HG02763 (cell line): ENCODE measurements around the gene FOXP1.

Experiments
- ATAC-seq: cut with Tn5 transposase; IDR thresholded peaks from one replicate; pipeline ENCODE4 v1.9.1; 2021; ENCODE audit warnings: mild to moderate bottlenecking, moderate library complexity; ENCODE audit not compliant: unreplicated experiment

The FOXP1 gene

DNA sequence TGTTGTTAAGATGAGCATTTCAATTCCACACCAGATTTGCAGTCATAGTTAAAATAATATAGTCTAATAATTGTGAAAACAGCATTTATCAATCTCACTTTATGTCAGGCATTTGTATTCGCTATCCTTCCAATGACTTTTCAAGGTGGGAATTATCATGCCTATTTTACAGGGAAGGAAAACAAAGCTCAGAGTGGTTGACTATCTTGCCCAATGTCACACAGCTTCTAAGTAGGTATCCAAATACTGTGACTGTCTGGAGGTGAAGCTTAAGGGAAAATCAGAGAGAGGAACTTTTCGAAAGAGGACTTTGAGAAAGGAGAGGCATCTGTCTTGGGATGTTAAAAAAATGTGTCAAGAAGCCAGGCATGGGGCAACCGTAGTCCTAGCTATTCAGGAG, 443.1 kb downstream of the FOXP1 start:
- no peak for ATAC-seq

DNA sequence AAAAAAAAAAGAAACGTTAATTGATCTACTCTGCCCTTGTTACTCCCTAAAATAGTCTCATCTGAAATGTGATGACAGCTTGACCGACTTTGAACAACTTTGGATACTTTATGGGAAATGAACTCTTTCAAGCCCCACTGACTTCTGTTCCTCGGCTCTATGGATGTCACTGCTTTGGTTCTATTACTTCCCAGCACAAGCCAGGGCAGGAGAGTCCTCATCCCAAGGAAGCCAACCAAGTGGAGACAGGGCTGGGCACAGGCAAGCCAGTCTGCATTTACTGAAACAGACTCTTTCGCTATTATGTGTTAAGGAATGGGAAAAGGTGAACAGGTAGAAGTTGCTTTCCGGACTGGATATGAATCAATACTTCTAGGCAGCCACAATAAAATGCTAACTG, 444.0 kb downstream of the FOXP1 start:
- ATAC-seq = no peak

- no peak for ATAC-seq
These were observed 445.1 kb downstream of the FOXP1 start for GRCh38 chr3:71138410-71138809.

GRCh38 chr3:71136276-71136675, 447.3 kb downstream of the FOXP1 start:
- ATAC-seq = no peak

GRCh38 chr3:71135373-71136088, 448.0 kb downstream of the FOXP1 start:
- no peak for ATAC-seq

DNA sequence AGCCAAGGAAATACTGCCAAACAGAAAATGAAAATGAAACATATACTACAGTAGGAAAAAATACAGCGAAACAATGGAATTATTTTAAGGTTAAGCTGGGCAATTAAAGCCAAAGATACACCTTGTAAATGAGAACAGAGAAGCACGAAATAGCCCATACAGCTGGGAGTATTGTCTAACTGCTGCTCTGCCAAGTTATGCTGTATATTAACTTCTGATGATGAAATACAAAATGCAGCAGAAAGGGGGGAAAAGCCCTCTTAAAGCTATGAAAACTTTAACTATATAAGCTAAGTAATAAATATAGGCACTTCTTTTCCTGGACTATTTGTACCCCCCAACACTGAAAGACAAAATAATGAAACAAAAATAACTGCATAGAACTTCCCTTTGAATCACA, 449.0 kb downstream of the FOXP1 start:
- no peak for ATAC-seq

DNA sequence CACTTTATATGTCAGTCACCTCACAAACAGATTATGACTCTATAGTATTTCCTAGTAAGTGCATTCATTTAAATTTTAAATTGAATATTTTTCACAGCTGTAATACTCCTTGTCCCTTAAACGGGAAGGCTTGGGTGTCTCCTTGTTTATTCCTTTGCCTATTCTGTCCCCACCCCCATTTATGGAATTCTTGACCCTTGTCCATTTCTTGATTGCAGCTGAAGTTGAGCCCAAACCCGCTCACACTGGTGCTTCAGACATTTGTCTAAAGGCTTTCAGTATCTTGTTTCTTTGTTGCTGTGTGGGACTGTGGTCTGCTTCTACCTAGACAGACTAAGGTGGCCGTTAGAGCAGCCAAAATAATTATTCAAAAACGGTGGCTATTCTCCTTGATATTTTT, 449.7 kb downstream of the FOXP1 start:
- ATAC-seq = no peak

- ATAC-seq = no peak
These were observed 450.4 kb downstream of the FOXP1 start for GRCh38 chr3:71132995-71133730.

GRCh38 chr3:71131375-71132314, 451.9 kb downstream of the FOXP1 start:
- no peak for ATAC-seq

DNA sequence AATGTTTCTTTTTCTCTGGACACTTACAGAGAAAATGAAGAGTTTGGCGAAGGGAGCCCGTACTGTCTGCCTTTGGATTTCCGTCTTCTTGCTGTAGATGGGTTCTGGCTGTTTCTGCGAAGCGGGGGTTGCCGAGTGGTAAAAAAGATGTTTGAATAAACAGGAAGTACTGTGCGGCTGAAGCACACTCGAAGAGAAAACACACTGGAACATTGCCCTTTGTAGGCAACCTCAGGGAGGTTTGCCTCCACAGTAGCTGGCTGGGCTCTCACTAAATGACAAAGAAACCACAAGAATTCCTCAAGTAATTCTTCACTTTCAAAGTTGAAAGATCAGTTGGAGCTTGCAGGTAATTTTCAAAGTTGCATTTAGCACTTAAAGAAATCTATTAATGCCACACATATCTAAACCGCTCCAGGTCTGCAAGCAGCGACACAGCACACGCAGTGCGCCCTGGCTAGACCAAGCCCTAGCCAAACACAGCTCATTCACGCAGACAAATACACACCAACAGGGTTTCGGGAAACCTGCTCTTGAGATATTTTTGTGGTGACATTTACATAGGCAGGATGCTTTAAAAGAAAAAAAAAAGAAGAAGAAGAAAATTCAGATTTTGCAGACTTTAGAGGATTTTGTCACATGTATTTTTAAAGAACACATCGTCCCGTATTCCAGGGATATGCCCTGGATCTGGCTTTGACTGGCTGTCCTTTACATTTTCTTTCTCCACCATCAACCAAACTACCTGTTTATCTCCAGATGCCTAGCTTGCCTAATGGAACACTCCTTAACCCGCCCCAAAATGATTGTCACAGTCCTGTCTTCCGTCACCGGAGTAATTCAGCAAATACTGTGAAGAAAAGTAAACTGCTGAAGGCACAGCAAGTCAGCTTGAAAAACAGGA, 452.8 kb downstream of the FOXP1 start:
- ATAC-seq = peak; percentile 78

DNA sequence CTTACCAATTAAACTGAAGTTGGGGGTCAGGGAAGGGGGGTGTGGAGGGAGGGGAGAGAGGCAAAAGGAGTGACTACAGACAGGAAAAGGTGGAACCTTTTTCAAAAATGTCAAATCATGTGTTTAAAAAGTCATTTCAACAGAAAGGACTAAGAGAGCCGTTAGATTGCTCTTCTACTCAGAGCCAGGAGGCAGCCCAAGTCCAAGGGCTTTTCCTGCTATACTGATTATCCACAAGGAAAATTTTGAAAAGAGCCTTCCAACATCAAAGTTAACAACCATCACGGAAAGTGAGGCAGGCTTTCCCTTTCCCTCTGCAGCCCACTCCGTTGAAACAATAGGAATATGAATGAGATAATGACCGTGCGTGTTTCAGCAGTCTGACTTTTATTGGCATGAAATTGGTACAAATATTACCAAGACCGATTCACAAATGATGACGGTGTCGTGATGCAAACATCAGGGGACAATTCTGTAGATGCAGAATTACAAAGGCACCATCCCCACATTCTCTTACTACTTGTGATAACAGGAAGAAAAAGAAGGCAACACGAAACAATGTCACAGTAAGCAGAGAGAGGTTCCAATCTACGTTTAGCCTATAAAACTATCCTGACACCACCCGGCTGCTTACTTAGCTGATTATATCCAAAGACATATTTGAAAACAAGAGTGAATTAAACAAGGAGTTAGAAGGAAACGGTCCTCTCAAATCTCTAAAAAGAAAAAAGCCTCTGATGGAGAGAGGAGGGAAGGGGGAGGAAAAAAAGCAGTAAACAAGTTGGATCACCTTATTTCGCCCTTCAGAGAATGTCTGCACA, 453.7 kb downstream of the FOXP1 start:
- ATAC-seq = peak; percentile 8

DNA sequence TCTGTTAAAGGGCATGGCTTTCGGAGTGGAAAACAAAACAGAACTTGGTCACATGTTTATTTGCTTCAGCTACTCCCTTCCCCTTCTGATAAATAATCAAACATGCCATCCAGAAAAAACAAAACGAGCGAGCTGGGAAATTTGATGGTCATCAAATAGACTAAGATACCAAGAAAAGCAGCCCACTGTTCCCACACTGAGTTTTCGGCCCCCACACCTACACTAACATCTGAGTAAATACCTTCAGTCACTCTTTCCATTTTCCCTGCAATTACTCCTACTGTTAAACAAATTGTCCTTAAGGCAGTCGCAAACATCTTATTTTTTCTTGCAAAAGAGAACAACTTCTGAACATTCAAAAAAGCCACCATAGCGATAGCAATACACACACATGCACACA, 454.6 kb downstream of the FOXP1 start:
- ATAC-seq = no peak

DNA sequence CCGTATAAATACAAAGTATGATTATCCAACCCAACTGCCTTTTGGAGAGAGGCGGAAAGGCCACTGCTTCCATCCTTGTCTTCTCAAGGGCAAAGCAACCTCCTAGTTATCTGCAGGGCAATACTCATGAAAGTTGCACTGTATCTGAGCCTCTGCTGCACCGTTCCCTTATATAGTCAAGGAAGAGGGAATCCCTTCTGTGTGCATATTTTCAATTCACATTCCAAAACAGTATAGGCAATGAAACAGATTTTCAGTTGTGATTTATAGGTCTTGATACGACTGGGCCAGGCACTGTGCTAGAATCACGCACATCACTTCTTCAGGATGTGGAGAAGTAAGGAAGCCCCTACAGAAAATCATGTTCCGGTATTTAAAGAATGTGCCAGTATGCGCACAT, 455.7 kb downstream of the FOXP1 start:
- ATAC-seq = no peak

DNA sequence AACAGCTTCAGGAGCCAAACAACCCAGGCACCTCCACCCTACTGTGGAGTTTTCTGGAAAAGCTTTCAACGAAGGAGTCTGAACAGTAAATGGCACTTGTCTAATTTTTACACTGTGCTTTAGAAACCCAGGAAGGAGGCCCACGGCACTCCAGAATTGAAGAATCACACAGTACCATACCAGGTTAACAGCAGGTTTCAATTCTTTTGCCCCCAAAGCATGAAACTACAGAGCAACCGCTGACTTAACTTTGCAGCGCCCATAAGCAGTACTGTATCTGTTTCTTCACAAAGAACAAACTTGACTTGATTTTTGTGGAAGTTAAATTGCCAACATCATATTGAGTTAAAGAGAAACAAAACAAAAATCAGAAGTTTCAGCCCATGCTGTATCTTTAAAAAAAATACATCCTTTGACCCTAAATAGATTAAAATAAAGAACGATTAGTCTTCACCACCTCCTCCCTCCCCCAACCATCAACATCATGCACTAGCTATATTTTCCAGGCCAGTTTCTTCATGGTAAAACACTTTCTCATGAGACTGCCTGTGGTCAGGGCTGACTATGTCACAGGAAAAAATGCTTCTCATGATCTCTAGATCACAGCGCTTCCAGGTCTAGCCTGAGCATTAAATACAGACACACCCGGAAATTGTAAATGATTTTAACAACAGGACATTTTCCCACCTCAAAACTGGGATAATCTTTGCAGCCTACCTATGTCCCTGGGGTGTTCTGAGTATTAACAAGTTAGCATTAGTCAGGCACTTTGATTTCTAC, 456.3 kb downstream of the FOXP1 start:
- ATAC-seq = no peak

GRCh38 chr3:71125738-71126137, 457.8 kb downstream of the FOXP1 start:
- ATAC-seq = no peak

DNA sequence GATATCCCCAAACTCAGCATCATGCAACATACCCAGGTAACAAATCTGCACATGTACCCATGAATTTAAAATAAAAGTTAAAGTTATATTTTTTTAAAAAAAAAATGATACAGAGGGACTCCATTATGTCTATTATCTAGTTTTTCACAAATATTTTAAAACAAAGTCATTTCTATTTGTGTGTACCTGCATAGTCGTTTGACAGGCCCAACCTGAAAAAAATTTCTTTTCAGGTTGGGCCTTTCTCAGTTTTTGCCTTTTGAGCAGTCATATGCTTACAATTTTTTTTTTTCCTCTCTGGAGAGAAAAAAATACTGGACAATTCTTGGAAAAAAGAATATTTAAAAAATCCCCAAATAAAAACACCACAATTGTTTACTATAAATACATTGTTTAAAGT, 459.5 kb downstream of the FOXP1 start:
- no peak for ATAC-seq

DNA sequence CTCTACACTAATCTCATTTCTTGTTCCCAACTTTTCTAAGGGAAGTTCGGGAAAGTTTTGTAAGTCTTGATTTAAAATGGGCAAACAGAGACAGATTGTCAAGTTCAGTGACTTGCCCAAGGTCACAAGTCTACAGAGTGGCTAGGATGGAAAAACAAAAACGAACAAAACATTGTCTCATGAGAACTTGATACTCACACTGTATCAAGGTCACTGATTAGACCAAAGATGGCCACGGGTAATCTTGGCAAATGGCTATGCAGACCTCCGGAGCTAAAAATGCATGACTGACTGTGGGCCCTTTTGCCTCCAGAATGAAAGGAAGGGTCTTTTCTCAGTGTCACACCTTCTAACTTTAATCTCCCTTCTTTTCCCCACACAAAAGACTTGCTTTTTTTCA, 460.9 kb downstream of the FOXP1 start:
- no peak for ATAC-seq

DNA sequence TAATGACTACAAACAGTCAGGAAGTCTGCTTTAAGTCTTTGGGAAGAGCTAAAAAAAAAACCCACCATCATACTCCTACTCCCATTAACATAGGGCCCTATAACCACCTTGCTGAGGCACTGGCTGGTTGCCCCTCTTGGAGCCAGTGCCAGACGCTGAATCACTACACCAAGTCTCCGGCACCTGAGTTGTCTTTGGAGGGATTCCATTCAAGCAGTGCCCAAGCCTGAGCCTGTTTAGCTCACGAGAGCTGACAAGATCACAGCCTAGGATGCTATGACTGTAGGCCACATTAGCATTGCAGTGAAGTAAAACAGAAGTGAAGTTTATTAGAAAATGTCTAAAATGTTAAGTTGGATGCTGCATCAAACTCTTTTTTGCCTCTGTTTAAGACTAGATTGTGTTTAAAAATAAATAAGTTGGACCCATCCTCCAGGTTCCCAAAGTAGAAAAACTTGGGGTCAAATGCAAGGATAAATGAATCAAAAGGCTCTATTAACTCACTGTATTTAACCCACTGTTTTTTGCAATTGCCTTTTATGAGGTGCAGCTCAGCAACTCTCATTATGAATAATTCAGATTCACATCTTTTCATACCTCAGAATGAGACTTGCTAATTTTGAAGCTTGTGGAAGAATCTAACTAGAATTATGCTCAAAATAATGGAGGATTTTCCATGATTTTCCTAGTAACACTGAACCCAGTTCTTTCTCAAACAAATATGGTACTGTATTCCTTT, 461.9 kb downstream of the FOXP1 start:
- ATAC-seq = no peak
